Activated naive CD8-positive, alpha-beta T cell treated with anti-CD3 and anti-CD28 coated beads for 36 hours (primary cell): ENCODE results near the gene MKRN2OS. TPM values are rescaled to one million over a fixed set of nuclear protein-coding genes. Genes with fewer than 3 reads are reported as not detected.

ENCODE experiments used
- DNase-seq: peaks from one replicate; pipeline ENCODE4 v3.0.0; 2021
- H3K27ac Mint-ChIP-seq: one replicate; pipeline ENCODE4 v1.8.0; 2022; ENCODE audit warnings: mild to moderate bottlenecking, moderate library complexity, mixed read lengths
- H3K27me3 Mint-ChIP-seq: one replicate; pipeline ENCODE4 v1.8.0; 2022; ENCODE audit warnings: mild to moderate bottlenecking, mixed read lengths
- H3K36me3 Mint-ChIP-seq: one replicate; pipeline ENCODE4 v1.8.0; 2021; ENCODE audit warnings: mild to moderate bottlenecking, mixed read lengths
- H3K4me1 Mint-ChIP-seq: one replicate; pipeline ENCODE4 v1.8.0; 2021; ENCODE audit warnings: mixed read lengths
- H3K4me3 Mint-ChIP-seq: one replicate; pipeline ENCODE4 v1.8.0; 2022; ENCODE audit warnings: mild to moderate bottlenecking, moderate library complexity, mixed read lengths
- H3K9me3 Mint-ChIP-seq: one replicate; pipeline ENCODE4 v1.8.0; 2022; ENCODE audit warnings: mixed read lengths
- total RNA-seq, 2 experiments: library from RNA; stranded (reverse); gene quantifications; one replicate each; pipeline ENCODE4 v1.2.3, GENCODE V29; 2021

The MKRN2OS gene
- total RNA-seq, 2 experiments from 2014 or later = not detected

DNA sequence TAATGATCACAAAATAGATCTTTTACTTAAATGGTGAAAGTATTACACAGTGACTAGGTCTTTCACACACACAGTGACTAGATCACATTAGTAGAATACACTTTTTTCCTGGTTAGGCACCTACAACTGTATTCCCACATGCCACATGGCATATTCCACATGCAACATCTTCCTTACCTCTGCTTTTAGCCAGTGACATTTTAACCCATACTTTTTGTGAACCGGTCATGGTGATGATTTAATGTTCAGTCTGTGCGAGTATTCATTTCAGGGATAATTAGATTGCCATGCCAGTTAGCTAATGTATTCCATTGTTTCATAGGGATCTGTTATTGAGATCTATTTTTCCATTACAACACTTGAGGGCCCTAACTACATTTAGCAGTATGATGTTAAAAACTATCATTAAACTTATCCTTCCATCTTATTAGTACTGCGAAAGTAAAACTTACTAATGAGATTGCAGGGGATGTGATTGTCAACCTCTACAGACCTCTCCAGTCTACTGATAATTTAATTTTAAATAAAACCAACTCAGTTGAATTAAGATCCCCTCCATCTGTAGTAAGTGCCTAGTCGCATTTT lies 32.7 kb downstream of the MKRN2OS start:
- Mint-ChIP-seq H3K4me1 (no peaks in the 10 kb centered on the region), H3K27me3 (no peaks in the 10 kb centered on the region), H3K9me3 (no peaks in the 10 kb centered on the region), H3K4me3 (no peak overlapping the region), H3K27ac (no peak overlapping the region), H3K36me3 (peaks cover 16% of the 10 kb centered on the region)
- DNase-seq = no peak

DNA sequence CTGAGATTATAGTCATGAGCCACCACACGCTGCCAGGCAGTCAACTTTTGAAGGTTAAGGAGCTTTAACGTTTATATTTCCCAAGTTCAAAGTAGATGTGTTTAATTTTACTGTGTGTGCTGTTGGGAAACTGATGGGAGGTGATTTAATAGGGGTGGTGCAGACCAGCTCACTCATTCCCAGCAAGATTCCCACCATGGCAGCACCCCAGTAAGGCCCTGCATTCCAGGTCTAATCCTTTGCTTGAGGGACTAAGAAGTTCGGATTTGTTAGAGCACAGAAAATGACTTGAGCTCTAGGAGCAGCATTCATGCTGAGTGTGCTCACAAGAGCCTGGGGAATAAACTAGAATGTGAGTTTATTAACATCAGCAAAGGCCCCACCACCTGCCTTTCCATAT lies 35.8 kb downstream of the MKRN2OS start:
- Mint-ChIP-seq H3K4me1 (no peaks in the 10 kb centered on the region), H3K36me3 (peaks cover 30% of the 10 kb centered on the region), H3K4me3 (no peak overlapping the region), H3K27me3 (no peaks in the 10 kb centered on the region), H3K9me3 (no peaks in the 10 kb centered on the region), H3K27ac (no peak overlapping the region)
- no peak for DNase-seq

DNA sequence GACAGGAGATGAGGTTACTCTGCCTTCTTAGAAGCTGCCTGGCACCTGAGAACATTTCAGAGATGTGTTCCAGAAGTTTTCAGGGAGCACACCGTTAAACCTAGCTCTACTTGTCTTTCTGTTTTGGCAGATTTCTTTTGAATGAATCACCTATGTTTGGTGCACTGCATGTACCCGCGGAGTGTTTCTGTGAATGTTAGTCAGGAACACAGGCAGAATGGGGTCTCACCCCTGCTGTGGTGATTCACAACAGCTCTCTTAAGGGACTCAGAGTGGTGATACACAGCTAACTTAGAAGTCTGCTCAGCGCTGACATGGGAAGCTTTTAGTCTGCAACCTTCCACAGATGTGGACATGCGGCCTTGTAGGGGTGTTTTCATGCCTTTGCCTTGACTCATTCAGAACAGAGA lies 37.0 kb downstream of the MKRN2OS start:
- Mint-ChIP-seq H3K9me3 (no peaks in the 10 kb centered on the region), H3K27ac (no peak overlapping the region), H3K27me3 (no peaks in the 10 kb centered on the region), H3K4me3 (no peak overlapping the region), H3K36me3 (peaks cover 33% of the 10 kb centered on the region), H3K4me1 (no peaks in the 10 kb centered on the region)
- no peak for DNase-seq

DNA sequence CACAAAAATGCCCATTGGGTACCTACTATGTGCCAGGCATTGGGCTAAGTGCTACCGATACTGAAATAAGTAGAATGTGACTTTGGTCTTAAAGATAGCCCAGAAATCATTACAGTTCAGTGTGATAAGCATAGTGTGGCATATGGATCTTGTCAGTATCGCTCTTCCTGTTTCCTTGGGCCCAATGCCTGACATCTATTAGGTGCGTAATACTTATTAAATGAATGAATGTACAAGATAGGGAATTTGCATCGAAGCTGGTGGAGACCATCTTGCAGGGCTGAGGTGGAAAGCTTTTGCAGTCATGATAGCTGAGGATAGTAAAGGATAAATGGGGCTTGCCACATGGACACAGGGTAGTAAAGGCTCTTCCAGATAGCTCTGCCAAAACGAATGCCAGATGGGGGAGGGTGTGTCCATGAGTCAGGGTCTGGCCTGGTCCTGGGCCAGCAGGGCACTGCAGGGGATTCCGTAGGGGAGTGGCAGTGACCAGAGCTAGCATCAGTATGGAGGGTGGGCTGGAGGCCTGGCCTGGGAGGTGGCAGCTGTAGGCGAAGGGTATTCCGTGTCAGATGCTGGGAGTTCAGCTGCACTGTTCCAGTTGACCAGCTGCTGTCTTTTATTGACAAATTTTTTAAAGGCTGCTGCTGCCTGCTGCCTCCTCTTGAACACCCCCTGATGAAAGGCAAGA lies 37.6 kb downstream of the MKRN2OS start:
- no peak for DNase-seq
- Mint-ChIP-seq H3K4me3 (no peak overlapping the region), H3K4me1 (no peaks in the 10 kb centered on the region), H3K27me3 (no peaks in the 10 kb centered on the region), H3K36me3 (peaks cover 36% of the 10 kb centered on the region), H3K27ac (no peak overlapping the region), H3K9me3 (no peaks in the 10 kb centered on the region)

- no peaks in the 10 kb centered on the region for H3K9me3 Mint-ChIP-seq
- H3K36me3 Mint-ChIP-seq = peaks cover 36% of the 10 kb centered on the region
- no peak overlapping the region for H3K27ac Mint-ChIP-seq
- no peak overlapping the region for H3K4me3 Mint-ChIP-seq
- H3K27me3 Mint-ChIP-seq = no peaks in the 10 kb centered on the region
- DNase-seq = no peak
- H3K4me1 Mint-ChIP-seq = no peaks in the 10 kb centered on the region
Observed at GRCh38 chr3:12506201-12506709, 39.0 kb downstream of the MKRN2OS start.

DNA sequence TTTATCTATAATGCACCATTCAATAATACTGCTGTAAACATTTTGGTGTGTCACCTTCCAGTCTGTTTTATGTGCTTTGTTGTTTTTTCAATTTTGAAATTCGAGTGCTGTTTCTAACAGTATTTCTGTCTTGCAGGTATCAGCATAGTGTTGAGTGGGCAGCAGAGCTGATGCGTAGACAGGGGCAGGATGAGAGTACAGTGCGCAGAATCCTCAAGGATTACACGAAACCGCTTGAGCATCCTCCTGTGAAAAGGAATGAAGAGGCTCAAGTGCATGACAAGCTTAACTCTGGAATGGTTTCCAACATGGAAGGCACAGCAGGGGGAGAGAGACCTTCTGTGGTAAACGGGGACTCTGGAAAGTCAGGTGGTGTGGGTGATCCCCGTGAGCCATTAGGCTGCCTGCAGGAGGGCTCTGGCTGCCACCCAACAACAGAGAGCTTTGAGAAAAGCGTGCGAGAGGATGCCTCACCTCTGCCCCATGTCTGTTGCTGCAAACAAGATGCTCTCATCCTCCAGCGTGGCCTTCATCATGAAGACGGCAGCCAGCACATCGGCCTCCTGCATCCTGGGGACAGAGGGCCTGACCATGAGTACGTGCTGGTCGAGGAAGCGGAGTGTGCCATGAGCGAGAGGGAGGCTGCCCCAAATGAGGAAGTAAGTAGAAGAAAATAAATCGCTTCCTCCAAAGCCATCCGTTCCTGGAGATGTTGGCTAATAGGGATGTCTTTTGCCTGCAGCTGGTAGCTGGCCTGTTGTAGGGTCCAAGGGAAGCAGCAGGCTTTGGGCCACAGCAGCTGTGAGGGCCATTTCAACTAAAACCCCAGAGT lies 42.0 kb downstream of the MKRN2OS start:
- H3K27me3 Mint-ChIP-seq = no peaks in the 10 kb centered on the region
- peaks cover 35% of the 10 kb centered on the region for H3K36me3 Mint-ChIP-seq
- no peak for DNase-seq
- no peaks in the 10 kb centered on the region for H3K4me1 Mint-ChIP-seq
- H3K9me3 Mint-ChIP-seq = no peaks in the 10 kb centered on the region
- no peak overlapping the region for H3K4me3 Mint-ChIP-seq
- H3K27ac Mint-ChIP-seq = no peak overlapping the region

DNA sequence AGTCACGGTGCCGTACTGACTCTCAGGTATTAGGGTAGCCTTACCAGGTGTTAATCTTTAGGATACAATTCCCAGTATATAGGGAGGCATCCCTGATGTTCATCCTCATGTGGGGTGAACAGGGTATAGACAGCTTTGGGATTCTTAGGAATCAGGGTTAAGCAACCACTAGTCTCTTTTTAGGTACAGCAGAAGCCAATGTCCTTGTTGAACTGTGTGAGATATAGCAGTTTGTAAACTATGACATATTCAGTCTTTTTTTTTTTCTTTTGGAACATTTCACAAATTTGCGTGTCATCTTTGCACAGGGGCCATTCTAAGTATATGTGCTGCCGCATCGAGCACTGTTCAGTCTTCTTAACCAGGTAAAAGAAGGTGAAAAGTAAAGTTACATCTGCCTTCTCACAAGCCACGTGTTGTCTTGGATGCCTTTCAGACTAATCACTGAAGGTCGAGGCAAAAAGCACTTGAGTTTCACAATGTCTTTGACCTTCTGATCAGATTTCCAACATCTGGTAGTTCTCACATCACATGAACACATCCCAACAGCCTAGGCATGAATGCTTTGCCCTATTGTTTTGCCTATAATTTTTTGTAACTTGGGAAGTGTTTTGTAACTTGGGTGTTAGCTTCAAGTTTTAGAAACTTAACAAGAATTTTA lies 43.8 kb downstream of the MKRN2OS start:
- Mint-ChIP-seq H3K36me3 (peaks cover 30% of the 10 kb centered on the region), H3K9me3 (no peaks in the 10 kb centered on the region), H3K27ac (no peak overlapping the region), H3K4me3 (no peak overlapping the region), H3K27me3 (no peaks in the 10 kb centered on the region), H3K4me1 (no peaks in the 10 kb centered on the region)
- no peak for DNase-seq

GRCh38 chr3:12499474-12499873 lies 45.8 kb downstream of the MKRN2OS start:
- no peaks in the 10 kb centered on the region for H3K9me3 Mint-ChIP-seq
- no peak for DNase-seq
- H3K4me3 Mint-ChIP-seq = no peak overlapping the region
- H3K36me3 Mint-ChIP-seq = peaks cover 22% of the 10 kb centered on the region
- no peaks in the 10 kb centered on the region for H3K4me1 Mint-ChIP-seq
- no peak overlapping the region for H3K27ac Mint-ChIP-seq
- H3K27me3 Mint-ChIP-seq = no peaks in the 10 kb centered on the region

GRCh38 chr3:12496453-12496761 lies 48.9 kb downstream of the MKRN2OS start:
- Mint-ChIP-seq H3K4me1 (peaks cover 2% of the 10 kb centered on the region), H3K4me3 (no peak overlapping the region), H3K36me3 (peaks cover 24% of the 10 kb centered on the region), H3K9me3 (no peaks in the 10 kb centered on the region), H3K27me3 (no peaks in the 10 kb centered on the region), H3K27ac (no peak overlapping the region)
- DNase-seq = no peak

GRCh38 chr3:12495749-12496452 lies 49.4 kb downstream of the MKRN2OS start:
- no peaks in the 10 kb centered on the region for H3K9me3 Mint-ChIP-seq
- H3K36me3 Mint-ChIP-seq = peaks cover 24% of the 10 kb centered on the region
- H3K27me3 Mint-ChIP-seq = no peaks in the 10 kb centered on the region
- peaks cover 2% of the 10 kb centered on the region for H3K4me1 Mint-ChIP-seq
- no peak overlapping the region for H3K4me3 Mint-ChIP-seq
- no peak overlapping the region for H3K27ac Mint-ChIP-seq
- no peak for DNase-seq

DNA sequence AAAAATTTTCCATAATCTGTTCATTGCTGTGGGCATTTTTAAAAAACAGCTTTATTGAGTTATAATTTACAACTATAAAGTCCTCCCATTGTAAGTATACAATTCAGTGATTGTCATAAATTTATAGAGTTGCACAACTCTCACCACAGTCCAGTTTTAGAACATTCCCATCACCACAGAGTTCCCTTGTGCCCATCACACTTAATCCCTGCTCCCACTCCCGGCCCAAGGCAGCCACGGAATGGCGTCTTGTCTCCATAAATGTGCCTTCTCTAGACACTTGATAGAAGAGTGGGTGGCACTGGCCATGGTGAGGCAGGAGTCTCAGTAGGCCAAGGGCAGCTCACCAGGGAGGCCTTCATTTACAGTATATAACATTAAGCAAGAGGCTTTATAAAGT lies 54.8 kb downstream of the MKRN2OS start:
- no peak for DNase-seq
- no peaks in the 10 kb centered on the region for H3K9me3 Mint-ChIP-seq
- H3K27ac Mint-ChIP-seq = no peak overlapping the region
- peaks cover 32% of the 10 kb centered on the region for H3K36me3 Mint-ChIP-seq
- peaks cover 24% of the 10 kb centered on the region for H3K4me1 Mint-ChIP-seq
- H3K4me3 Mint-ChIP-seq = no peak overlapping the region
- H3K27me3 Mint-ChIP-seq = no peaks in the 10 kb centered on the region

GRCh38 chr3:12489832-12490231 lies 55.5 kb downstream of the MKRN2OS start:
- peaks cover 29% of the 10 kb centered on the region for H3K4me1 Mint-ChIP-seq
- H3K27ac Mint-ChIP-seq = no peak overlapping the region
- H3K4me3 Mint-ChIP-seq = no peak overlapping the region
- H3K36me3 Mint-ChIP-seq = peaks cover 32% of the 10 kb centered on the region
- H3K27me3 Mint-ChIP-seq = no peaks in the 10 kb centered on the region
- no peaks in the 10 kb centered on the region for H3K9me3 Mint-ChIP-seq
- no peak for DNase-seq
